Adipose tissue (tissue), 3 donors: Measurements from ENCODE around the gene ESPL1. TPM values are rescaled to one million over a fixed set of nuclear protein-coding genes. Genes with fewer than 3 reads are reported as not detected.

Experiments
- H3K27ac ChIP-seq: one replicate; pipeline ENCODE4 v1.5.1; 2013; ENCODE audit warnings: low read depth, low read length
- WGBS, 3 donors: extraction: QIAGEN DNeasy Blood & Tissue Kit; methylation state at CpG; one replicate each; pipeline ENCODE4 v1.1.7; 2013; 5-methylcytosine and 5-hydroxymethylcytosine counted together
- polyA plus RNA-seq, 3 donors: library from polyadenylated mRNA; stranded (reverse); fragments of 200-250 nt; gene quantifications; one replicate each; pipeline ENCODE4 v1.2.3, GENCODE V29; 2013
- donor health status: healthy with polysubstance abuse.
- donor health status: Bipolar disorder and iron deficiency.
- donor health status: healthy.

ESPL1 gene
- polyA plus RNA-seq, 3 donors = 0.08 to 0.55 (median 0.45) TPM

- no peak overlapping the region for H3K27ac ChIP-seq
- 89 to 91% (median 90%) methylated on average over 2 of the region's 2 CpGs for WGBS, 3 donors
Observed at GRCh38 chr12:53229454-53229853, 38.6 kb upstream of the ESPL1 start.

- H3K27ac ChIP-seq = no peak overlapping the region
- WGBS, 3 donors = 70 to 83% (median 71%) methylated on average over 8 to 10 of the region's 10 CpGs
Observed at GRCh38 chr12:53230108-53230845, 37.8 kb upstream of the ESPL1 start.

GRCh38 chr12:53231671-53231920 is 36.5 kb upstream of the ESPL1 start:
- no peak overlapping the region for H3K27ac ChIP-seq
- 0 to 3% (median 1%) methylated on average over 8 to 9 of the region's 9 CpGs for WGBS, 3 donors

DNA sequence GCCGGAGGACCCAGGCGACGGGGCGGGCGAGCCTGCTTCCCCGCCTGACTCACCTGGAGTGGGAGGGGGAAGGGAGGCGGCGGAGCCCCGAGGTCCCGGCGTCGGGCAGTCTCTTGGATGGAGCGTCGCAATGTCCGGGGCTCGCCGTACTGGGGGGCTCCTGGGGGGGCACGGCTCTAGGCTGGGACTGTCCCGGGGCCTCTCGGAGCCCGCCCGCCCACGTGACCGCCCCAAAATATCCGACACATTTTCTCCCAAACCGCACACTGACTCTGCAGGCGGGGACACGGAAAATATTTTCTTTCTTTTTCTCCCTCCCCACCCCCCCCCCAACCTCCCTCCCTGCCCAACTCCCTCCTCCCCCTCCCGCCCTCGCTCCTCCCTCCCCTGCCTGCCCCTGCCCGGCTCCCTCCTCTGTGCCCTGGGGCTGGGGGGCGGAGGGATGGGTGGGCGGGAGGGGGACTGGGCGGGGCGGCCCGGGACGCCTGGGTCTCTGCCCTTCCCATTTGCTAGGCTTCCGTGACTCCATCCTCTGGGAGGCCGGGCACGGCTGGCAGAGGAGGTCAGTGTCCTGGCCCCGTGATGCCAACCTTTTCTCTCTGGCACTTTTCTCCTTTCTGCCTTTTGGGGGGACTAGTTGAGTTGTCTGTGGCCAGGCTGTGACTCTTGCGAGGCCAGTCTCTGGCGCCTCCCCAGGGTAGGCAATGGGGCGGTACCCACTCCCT is 36.0 kb upstream of the ESPL1 start, which contains the start of gene RARG:
Gene RARG (minus strand): TSS at position 289 of the 725 bp plus-strand sequence. CDS start 4,664 bp downstream, outside the sequence.
- 0 to 1% (median 0%) methylated on average over 21 to 44 of the region's 44 CpGs for WGBS, 3 donors
- no peak within 1 kb of the TSS for H3K27ac ChIP-seq

DNA sequence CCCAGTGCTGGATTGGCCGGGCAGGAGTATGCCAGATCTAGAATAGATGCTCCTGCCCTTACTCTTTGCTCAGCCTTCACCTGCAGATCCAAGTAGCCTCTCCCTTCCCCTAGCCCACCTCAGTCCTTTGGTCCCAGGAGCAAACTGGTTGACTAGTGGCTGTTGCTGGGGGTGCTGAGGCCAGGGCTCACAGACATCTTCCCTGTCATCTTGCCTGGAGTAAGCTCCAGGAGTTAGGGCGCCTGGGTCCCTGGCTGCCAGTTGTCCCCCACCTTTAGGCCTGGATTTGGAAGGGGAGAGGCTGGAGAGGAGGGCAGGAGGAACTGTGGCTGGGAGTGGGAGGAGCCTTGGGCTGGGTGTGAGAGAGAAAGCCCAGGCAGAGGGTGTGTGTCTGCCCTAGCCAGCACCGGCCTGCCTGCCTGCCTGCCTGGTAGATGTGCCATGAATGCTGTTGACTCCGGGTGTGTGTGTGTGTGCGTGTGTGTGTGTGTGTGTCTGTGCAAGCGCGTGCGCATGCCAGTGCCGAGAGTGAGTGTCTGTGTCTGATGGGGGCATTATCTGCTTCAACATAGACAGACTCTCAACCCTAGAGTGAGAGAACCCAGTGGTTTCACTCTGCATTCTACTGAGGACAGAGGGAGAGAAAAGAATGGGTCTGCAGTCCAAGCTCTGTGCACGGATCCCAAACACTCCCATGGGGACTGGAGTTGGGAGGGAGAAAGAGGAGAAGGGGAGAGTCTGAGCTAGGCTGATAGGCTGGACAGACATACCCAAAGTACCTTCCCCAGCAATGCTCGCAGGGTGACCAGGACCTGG is 35.2 kb upstream of the ESPL1 start:
- H3K27ac ChIP-seq = no peak overlapping the region
- 19 to 30% (median 25%) methylated on average over 11 of the region's 11 CpGs for WGBS, 3 donors

GRCh38 chr12:53233671-53234121 is 34.4 kb upstream of the ESPL1 start:
- 45 to 67% (median 55%) methylated on average over 6 to 7 of the region's 7 CpGs for WGBS, 3 donors
- H3K27ac ChIP-seq = no peak overlapping the region

- 6 to 20% (median 7%) methylated on average over 12 of the region's 12 CpGs for WGBS, 3 donors
- H3K27ac ChIP-seq = no peak overlapping the region
Observed at GRCh38 chr12:53234271-53234914, 33.7 kb upstream of the ESPL1 start.

- 67 to 85% (median 72%) methylated on average over 3 of the region's 3 CpGs for WGBS, 3 donors
- H3K27ac ChIP-seq = no peak overlapping the region
Observed at GRCh38 chr12:53235164-53235563, 32.9 kb upstream of the ESPL1 start.

- 80 to 81% (median 81%) methylated on average over 9 of the region's 9 CpGs for WGBS, 3 donors
- H3K27ac ChIP-seq = no peak overlapping the region
Observed at GRCh38 chr12:53235742-53236442, 32.2 kb upstream of the ESPL1 start.

DNA sequence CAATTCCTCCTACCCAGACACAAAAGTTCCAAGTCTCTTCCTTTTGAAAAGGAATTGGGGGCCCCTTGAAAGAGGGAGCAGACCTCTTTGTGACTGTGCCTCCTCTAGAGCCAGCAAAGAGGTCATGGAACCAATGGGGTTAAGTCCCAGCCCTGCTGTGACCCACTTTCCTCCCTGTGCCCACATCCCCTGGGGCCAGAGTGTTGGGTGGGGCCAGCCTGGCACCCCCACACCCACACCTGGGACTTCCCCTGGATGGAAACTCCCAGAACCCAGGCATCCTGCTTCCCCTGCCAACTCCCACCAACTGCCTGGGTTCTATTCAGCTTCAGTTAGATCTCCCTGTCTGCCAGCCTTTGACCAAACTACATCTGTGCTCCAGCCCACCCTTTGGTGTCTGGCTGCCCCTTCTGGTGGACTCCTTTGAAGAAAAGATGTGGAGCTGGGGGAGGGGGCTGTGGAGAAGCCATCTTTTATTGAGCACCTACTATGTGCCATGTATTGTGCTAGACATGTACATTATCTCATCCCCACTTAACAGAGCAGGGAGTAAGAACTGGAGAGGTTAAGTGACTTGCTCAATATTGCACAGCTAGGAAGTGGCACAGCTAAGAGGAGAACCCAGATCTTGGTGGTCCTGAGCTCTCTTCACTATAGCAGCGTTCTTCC is 31.5 kb upstream of the ESPL1 start:
- H3K27ac ChIP-seq = no peak overlapping the region
- 60 to 88% (median 88%) methylated on average over 1 of the region's 1 CpG for WGBS, 3 donors

DNA sequence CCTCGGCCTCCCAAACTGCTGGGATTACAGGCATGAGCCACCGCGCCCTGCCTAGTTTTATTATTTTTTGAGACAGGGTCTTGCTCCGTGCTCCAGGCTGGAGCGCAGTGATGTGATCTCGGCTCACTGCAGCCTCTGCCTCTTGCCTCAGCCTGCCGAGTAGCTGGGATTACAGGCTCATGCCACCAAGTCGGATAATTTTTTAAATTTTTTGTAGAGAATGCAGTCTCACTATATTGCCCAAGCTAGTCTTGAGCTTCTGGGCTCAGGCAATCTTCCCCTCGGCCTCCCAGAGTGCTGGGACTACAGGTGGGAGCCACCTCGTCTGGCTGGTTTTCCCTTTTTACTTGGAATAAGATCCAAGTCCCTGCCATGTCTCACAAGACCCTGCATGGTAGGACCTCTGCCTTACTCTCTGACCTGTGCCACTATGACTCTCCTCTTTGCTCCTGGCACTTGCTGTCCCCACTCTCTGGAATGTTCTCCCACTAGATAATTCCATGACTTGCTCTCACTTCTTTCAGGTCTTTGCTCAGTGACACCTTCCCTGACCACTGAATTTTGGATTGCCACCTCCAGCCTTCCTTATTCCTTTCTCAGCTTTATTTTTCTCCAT is 28.3 kb upstream of the ESPL1 start:
- no peak overlapping the region for H3K27ac ChIP-seq
- WGBS, 3 donors = 91 to 93% (median 92%) methylated on average over 10 of the region's 10 CpGs

- no peak overlapping the region for H3K27ac ChIP-seq
- WGBS, 3 donors = 63 to 81% (median 80%) methylated on average over 11 of the region's 11 CpGs
Observed at GRCh38 chr12:53241623-53242412, 26.3 kb upstream of the ESPL1 start.

GRCh38 chr12:53244337-53244736 is 23.8 kb upstream of the ESPL1 start:
- WGBS, 3 donors = 50 to 81% (median 65%) methylated on average over 1 of the region's 1 CpG
- no peak overlapping the region for H3K27ac ChIP-seq

- no peak overlapping the region for H3K27ac ChIP-seq
- 77 to 85% (median 80%) methylated on average over 3 of the region's 3 CpGs for WGBS, 3 donors
Observed at GRCh38 chr12:53245286-53245685, 22.8 kb upstream of the ESPL1 start.

DNA sequence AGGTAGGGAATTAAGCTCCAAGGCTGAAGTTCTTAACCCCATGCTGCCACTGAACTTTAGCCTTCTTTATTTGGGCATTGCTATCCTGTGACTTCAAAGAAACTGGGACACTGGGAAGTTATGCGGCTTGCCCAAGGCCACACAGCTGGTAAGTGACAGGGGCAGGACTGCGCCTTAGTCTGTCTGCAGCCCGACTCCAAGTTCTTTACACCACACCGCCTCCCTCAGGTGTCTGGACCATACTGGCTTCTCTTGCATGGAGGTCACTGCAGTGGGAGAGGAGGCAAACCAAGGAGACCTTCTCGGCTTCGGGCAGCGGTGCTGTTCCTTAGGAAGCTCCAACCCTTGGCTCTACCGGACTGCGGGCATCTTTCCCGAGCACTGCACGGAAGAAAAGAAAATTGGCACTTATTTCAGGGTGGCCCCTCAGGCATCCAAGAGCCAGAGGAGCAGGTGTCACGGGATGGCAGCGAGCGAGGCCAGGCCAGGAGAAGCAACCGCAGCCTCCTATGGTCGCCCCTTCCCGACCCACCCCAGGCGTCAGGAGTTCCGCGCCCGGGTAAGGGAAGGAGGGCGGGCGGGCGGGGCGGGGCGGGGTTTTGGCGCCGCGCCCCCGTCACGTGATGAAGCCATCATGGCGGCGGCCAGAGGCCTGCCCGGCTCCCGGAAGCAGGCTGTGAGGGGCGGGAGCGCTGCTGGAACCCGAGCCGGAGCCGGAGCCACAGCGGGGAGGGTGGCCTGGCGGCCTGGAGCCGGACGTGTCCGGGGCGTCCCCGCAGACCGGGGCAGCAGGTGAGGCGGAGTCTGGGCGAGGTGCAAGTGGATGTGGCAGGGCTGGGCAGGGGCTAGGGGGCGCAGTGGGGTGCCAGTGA is 16.4 kb upstream of the ESPL1 start:
- 0 to 1% (median 1%) methylated on average over 35 to 51 of the region's 51 CpGs for WGBS, 3 donors
- peak overlapping the region; percentile 60 for H3K27ac ChIP-seq
